HG02678 (cell line): ENCODE measurements around the gene UBE2D1.

Source experiments
- ATAC-seq: cut with Tn5 transposase; IDR thresholded peaks from one replicate; pipeline ENCODE4 v1.9.1; 2021; ENCODE audit warnings: mild to moderate bottlenecking, moderate library complexity; ENCODE audit not compliant: unreplicated experiment

Gene UBE2D1

GRCh38 chr10:58336242-58336641 lies 1.4 kb downstream of the UBE2D1 start:
- no peak for ATAC-seq

- no peak for ATAC-seq
Observed at GRCh38 chr10:58341422-58341821, 6.6 kb downstream of the UBE2D1 start.

GRCh38 chr10:58341947-58342346 lies 7.1 kb downstream of the UBE2D1 start:
- ATAC-seq: no peak

- ATAC-seq: no peak
Observed at GRCh38 chr10:58347967-58348366, 13.2 kb downstream of the UBE2D1 start.

- no peak for ATAC-seq
Observed at GRCh38 chr10:58348571-58349033, 13.8 kb downstream of the UBE2D1 start.

- no peak for ATAC-seq
Observed at GRCh38 chr10:58350023-58350422, 15.2 kb downstream of the UBE2D1 start.

GRCh38 chr10:58350619-58351323 lies 16.0 kb downstream of the UBE2D1 start:
- ATAC-seq: no peak

GRCh38 chr10:58351616-58352578 lies 17.1 kb downstream of the UBE2D1 start:
- no peak for ATAC-seq

- ATAC-seq: no peak
Observed at GRCh38 chr10:58352956-58353610, 18.3 kb downstream of the UBE2D1 start.

GRCh38 chr10:58356756-58357155 lies 21.9 kb downstream of the UBE2D1 start:
- ATAC-seq: no peak

- ATAC-seq: no peak
Observed at GRCh38 chr10:58358314-58358933, 23.6 kb downstream of the UBE2D1 start.

- no peak for ATAC-seq
Observed at GRCh38 chr10:58358947-58359346, 24.1 kb downstream of the UBE2D1 start.

GRCh38 chr10:58359541-58359940 lies 24.7 kb downstream of the UBE2D1 start:
- no peak for ATAC-seq

- no peak for ATAC-seq
Observed at GRCh38 chr10:58360412-58361004, 25.7 kb downstream of the UBE2D1 start.

GRCh38 chr10:58361353-58361752 lies 26.5 kb downstream of the UBE2D1 start:
- ATAC-seq: no peak

- no peak for ATAC-seq
Observed at GRCh38 chr10:58362027-58362789, 27.4 kb downstream of the UBE2D1 start.

GRCh38 chr10:58367069-58367468 lies 32.3 kb downstream of the UBE2D1 start:
- no peak for ATAC-seq

GRCh38 chr10:58371473-58371872 lies 36.7 kb downstream of the UBE2D1 start:
- no peak for ATAC-seq

- no peak for ATAC-seq
Observed at GRCh38 chr10:58372607-58373441, 38.0 kb downstream of the UBE2D1 start.
